GM10248 (cell line): ENCODE data around the gene RARRES1.
A peak's percentile ranks its signal among the peaks of the same experiment; 100 is the strongest.

Source experiments
- CTCF ChIA-PET: fragments of 300-600 bp; sonication (Branson Sonifier 250); formaldehyde crosslinking; extraction: SDS; loops from one replicate; lab custom pipeline; 2021; ENCODE audit warnings: antibody characterized with exemption; lab: Yijun Ruan, JAX
- POLR2A ChIA-PET: fragments of 350-650 bp; sonication (Branson Sonifier 250); formaldehyde crosslinking; extraction: SDS; loops from one replicate; lab custom pipeline; 2020; ENCODE audit warnings: antibody characterized with exemption; lab: Yijun Ruan, JAX
- DNase-seq: peaks from one replicate; pipeline ENCODE4 v3.0.0; 2012; ENCODE audit errors: extremely low spot score
- CTCF ChIP-seq: IDR thresholded peaks from 2 replicates; pipeline ENCODE4 v1.5.1; 2012; ENCODE audit warnings: mild to moderate bottlenecking, low read depth; ENCODE audit errors: extremely low read depth, missing control alignments, control extremely low read depth

Gene RARRES1

GRCh38 chr3:158663246-158663645, 69.0 kb downstream of the RARRES1 start:
- TF ChIP-seq CTCF = no peak
- ChIA-PET POLR2A (no interaction called here), CTCF (interaction anchor here (0.8 to 7.8 kb wide), 6 partner anchors 7 to 132 kb away, joined by 3 to 125 read pairs (median 6); partner anchors contain the start of genes GFM1 and LXN)
- no peak for DNase-seq

- DNase-seq = no peak
- ChIA-PET POLR2A (no interaction called here), CTCF (interaction anchor here (0.7 to 7.8 kb wide), 12 partner anchors 10 to 135 kb away, joined by 3 to 125 read pairs (median 6); partner anchors contain the start of genes GFM1 and LXN)
- TF ChIP-seq CTCF = no peak
Measured at GRCh38 chr3:158660711-158661110, 71.5 kb downstream of the RARRES1 start.

- ChIA-PET CTCF (interaction anchor here (0.7 to 7.8 kb wide), 29 partner anchors 11 to 507 kb away, joined by 3 to 125 read pairs (median 4); partner anchors contain the start of genes GFM1, LXN and MFSD1), POLR2A (interaction anchor here (0.6 kb wide), 1 partner anchor 15 kb away, joined by 7 read pairs; the partner anchor contains the start of gene GFM1)
- TF ChIP-seq CTCF = peak; percentile 73
- peak; percentile 54 for DNase-seq
Measured at GRCh38 chr3:158659454-158660237, 72.6 kb downstream of the RARRES1 start.

GRCh38 chr3:158658889-158659288, 73.4 kb downstream of the RARRES1 start:
- TF ChIP-seq CTCF = no peak
- POLR2A ChIA-PET = interaction anchor here (0.6 kb wide), 1 partner anchor 14 kb away, joined by 7 read pairs; the partner anchor contains the start of gene GFM1
- no peak for DNase-seq
- CTCF ChIA-PET = interaction anchor here (0.8 to 7.8 kb wide), 20 partner anchors 11 to 506 kb away, joined by 3 to 125 read pairs (median 5); partner anchors contain the start of genes GFM1, LXN and MFSD1

GRCh38 chr3:158652463-158652862, 79.8 kb downstream of the RARRES1 start:
- ChIA-PET POLR2A (no interaction called here), CTCF (interaction anchor here (0.8 to 9.3 kb wide), 4 partner anchors 8 to 75 kb away, joined by 3 to 125 read pairs (median 9); partner anchors contain the start of gene GFM1)
- no peak for TF ChIP-seq CTCF
- DNase-seq = no peak

- ChIA-PET POLR2A (no interaction called here), CTCF (interaction anchor here (1.1 to 9.3 kb wide), 3 partner anchors 10 to 21 kb away, joined by 4 to 125 read pairs (median 6); partner anchors contain the start of gene LXN)
- TF ChIP-seq CTCF = no peak
- DNase-seq = no peak
Measured at GRCh38 chr3:158651192-158651591, 81.1 kb downstream of the RARRES1 start.
